Amniotic epithelial cell (primary cell): ENCODE results near the gene WIZ.

Experiments used
- DNase-seq: peaks from one replicate; pipeline ENCODE4 v3.0.0-alpha.2; 2010; ENCODE audit warnings: low read depth

The WIZ gene

DNA sequence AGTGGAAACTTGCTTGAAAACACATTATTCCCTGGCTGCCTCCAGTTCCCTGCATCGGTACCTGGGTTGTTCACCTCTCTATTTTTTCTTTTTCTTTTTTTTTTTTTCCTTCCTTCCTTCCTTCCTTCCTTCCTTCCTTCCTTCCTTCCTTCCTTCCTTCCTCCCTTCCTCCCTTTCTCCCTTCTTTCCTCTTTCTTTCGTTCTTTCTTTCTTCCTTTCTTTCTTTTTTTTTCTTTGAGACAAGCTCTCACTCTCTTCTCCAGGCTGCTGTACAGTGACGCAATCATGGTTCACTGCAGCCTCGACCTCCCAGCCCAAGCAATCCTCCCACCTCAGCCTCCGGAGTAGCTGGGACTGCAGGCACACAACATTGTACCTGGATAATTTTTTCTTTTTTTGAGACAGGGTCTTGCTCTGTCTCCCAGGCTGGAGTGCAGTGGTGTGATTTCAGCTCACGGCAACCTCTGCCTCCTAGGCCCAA, 18.0 kb upstream of the WIZ start:
- DNase-seq: no peak

DNA sequence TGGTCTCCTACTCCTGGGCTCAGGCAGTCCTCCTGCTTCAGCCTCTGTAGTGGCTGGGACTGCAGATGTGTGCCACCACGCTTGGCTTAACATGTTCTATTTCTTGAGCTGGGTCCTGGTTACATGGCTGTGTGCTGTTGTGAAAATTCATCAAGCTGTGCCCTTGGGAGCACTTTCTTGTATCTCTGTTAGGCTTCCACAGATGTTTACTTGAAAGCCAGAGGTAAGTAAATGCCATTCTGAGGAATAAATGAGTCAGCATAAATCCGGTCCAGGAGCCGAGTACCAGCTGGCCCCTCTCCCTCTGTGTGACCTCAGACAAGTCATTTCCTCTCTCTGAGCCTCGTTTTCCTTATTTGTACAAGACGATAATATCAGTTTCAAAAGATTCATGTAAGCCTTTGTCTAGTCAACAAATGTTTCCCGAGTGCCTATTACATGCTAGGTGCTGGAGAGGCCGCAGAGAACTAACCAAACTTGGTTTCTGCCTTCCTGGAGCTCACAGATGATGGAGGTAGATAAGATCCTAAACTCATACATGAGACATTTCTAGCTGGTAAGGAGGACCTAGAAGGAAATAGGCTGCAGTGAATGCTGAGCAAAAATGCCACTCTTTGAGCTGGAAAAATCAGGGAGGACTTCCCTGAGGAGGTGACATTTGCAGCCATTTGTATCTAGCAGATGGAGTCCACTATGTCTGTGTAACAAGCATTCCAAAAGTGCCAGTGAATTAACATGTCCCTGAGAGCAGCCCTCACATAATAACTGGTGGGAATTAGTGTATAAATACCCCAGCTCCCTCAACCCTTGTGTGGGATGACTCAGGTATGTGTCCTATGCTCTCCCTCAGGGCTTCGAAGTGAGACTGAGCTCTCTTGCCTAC, 17.3 kb upstream of the WIZ start:
- DNase-seq: peak; percentile 74

DNA sequence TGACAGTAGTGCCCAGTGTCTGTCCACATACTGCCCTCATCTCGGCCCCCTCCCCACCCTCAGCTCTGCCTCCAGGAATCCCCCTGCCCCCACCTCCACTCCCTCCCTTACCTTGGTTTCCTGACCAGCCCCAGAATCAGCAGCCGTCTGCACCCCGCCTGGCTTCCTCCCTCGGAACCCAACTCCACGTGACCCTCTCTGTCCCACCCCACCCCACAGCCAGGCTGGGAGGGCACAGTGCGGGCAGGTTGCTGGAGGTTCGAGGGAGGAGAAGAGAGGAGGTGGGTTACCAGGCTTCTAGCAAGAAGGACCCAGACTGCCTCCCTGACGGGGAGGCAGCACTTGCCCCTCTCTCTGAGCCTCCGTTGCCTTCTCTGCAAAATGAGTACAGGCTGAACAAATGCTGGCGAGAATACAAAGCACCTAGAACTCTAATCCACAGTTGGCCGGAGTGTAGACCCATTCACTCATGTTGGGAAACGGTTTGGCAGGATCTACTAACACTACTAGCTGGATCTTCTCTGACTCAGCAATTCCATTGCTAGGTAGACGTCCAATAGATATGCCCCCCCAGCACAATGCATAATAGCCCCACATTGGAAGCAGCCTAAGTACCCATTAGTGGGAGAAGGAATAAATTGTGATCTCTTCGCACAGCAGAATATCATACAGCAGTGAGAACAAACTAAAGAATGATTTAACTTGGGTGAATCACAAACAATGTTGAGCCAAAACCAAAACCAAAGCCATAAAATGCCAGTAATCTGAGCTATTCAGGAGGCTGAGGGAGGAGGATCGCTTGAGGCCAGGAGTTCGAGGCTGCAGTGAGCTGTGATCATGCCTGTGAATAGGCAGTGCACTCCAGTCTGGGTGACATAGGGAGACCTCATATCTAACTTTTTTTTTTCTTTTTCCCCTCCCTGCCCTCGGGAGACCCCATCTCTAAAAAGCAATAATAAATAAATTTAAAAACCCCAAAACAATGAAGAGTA, 14.9 kb upstream of the WIZ start, which contains the start of gene RASAL3:
Gene RASAL3 (minus strand): TSS at position 151 of the 992 bp plus-strand sequence. CDS start 186 bp downstream, outside the sequence.
- no peak for DNase-seq

DNA sequence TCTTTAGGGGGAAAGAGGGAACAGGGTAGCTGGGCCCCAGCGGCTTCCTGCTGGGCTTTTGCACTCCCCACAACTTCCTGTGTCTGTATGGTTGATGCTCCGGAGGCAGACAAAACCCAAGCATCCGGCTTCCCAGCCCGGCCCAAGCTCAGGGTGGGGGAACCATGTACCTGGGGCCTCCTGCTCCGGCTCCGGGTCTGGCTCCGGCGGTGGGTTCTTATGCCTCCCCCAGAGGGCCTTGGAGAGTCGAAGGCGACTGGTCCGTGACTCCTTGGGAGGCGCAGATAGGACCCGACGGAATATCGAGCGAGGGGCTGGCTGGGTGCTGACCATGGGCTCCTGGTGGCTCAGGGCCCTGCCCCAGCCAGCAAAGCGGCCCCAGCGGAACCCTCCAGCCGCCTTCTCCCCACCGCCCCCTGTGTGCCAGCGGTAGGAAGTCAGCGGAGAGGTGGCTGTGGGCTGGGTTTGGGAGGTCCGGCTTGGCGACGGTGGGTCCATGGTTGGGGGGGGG, 14.2 kb upstream of the WIZ start:
- DNase-seq: no peak

DNA sequence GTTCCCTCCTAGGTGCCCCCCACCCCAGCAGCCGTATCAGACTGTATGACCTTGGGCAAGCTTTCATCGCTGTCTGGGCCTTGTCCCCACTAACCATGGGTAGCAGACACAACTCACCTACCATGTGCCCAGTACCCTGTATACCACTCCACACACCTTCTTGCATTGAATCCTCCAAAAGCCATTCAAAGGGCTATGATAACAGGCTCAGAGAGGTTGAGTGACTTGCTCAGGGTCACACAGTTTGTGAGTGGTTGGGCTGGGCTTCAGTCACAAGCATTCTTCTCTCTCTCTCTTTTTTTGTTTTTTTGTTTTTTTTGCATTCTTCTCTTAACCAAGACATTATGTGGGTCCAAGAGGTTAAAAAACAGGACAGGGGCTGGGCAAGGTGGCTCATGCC, 11.9 kb upstream of the WIZ start:
- DNase-seq: no peak

DNA sequence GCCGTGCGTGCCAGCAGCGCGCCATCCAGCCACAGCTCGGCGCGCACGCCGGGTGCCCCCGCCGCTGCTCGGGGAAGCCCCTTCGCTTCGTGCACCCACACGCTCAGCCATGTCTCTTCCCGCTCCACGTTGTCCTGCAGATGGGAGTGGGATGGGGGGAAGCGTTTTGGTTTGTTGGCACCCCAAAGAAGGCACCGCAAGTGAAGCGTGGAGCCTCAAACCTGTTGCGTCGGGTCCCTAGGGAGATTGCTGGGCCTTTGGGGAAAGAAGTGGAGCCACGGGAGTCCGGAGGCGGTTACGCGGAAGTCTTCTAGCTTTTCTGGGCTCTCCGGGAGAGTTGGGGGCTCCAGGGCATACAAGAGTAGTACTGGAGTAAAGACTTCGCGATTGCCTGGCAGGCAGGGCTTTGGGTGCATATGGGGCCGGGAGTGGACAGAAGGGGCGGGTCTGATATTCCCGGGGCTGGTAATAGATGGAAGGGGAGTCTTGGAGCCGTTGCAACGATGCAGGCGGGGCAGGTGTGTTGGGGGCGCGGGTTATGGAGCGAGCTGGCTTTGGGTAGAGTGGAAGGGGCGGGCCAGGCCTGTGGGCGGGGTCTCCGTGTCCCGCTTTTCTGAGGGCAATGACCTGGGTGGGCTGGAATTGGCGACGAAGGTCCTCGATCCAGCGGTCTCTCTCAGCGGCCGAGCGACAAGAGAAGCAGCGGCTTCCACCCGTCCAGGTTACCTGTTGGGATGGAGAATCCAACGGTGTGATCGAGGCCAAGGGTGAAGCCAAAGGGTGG, 8.1 kb upstream of the WIZ start:
- DNase-seq: no peak

DNA sequence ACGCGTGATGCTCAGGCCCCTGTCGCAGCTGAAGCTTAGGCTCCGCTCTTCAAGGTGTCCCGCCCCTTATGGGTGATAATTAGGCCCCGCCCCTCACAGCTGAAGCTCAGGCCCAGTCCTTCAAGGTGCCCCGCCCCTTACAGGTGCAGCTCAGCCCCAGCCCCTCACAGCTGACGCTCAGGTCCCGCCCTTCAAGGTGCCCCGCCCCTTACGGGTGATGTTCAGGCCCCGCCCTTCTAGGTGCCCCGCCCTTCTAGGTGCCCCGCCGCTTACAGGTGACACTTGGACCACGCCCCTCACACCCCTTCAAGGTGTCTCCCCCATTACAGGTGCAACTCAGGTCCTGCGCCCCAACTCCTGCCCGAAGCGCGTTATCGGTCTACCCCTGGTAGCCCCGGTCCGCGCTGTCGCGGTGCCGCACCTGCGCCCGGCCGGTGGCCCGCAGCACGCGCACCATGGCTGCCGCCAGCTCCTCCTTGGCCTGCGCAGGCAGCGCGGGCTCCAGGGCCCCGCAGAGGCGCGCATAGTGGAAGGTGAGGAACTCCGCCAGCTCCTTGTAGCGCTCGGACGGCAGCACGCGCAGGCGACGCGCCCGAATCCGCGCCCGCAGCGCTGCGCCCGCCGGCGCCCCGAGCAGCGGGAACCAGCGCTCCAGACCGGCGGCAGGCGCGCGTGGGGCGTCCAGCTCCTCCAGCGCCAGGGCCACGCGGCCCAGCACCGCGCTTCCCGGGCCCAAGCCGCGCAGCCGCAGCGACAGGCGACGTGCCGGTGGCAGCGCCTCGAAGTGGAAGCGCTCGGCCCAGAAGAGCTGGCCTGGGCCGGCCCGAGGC, 7.3 kb upstream of the WIZ start:
- no peak for DNase-seq

DNA sequence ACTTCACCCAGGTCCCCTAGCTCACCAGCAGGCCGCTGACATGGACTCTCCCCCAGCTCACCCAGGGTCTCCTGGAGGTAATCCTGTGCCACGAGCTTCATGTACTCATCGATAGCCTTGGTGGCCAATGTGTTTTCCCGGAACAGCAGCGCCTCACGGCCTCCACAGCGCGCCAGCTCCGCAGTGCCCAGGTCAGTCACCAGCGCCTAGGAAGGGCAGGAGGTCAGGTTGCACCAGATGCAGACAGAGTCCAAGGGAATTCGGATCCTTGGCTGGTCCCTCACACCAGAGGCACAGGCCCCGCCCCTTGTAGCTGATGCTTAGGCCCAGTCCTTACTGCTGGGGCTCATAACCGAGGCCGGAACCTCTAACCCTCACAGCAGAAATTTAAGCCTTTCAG, 6.7 kb upstream of the WIZ start:
- no peak for DNase-seq

DNA sequence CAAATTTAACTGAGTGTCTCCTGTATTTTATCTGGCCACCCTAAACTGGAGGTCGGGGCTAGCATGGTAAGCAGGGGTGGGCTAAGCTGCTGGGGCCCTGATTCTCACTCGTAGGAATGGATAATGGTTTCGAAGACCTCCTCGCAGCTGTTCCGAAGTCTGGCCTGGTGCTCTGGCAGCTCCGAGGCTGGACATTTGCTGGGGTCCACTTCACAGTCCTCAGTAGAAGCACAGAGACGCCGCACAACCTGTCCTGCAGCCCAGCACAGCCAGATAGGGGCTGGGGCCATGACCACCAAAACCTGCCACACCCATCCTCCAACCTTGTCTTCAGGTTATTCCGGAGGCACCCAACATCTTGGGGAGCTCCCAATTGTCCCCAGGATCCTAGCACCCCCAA, 6.2 kb upstream of the WIZ start:
- DNase-seq: no peak

DNA sequence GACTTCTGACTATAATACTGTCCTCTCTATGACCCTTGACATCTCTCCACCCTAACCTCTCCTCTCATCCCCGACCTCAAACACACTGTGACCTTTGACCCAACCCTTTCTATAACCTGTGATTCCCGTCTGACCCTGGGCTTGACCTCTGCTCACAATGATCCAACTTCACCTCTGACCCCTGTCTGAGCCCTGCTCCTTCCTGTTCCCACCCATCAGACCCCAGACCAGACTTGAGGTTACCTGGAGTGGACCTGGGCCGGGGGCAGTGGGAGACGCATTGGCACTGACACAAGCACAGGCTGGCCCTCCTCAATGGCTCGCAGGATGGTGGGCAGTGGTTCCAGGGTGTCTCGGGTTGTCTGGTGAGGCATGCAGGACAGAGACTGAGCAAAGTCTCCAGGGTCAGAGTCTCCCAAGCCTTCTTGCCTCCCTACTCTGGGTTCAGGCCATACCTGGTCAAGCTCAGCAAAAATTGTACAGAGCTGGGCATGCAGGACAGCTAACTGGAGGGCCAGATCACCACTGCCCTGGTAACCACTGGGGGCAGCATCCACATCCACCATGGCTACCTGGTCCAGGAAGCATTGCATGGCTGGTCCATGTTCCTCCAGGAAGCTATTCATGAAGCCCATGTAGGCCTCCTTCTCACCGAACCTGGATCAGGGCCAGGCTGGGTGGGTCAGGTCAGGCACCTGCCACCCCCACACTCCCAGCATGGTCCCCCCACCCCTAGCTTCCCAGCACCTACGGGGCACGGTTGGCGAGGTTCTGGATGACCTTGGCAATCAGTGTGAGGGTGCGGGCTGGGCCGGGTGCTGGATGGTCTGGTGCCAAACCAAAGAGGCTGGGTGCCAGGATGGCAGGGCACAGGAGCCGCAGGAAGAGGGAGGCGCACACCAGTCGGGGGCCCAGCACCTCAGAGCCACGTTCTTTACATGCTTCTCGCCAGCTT, 4.4 kb upstream of the WIZ start:
- no peak for DNase-seq

DNA sequence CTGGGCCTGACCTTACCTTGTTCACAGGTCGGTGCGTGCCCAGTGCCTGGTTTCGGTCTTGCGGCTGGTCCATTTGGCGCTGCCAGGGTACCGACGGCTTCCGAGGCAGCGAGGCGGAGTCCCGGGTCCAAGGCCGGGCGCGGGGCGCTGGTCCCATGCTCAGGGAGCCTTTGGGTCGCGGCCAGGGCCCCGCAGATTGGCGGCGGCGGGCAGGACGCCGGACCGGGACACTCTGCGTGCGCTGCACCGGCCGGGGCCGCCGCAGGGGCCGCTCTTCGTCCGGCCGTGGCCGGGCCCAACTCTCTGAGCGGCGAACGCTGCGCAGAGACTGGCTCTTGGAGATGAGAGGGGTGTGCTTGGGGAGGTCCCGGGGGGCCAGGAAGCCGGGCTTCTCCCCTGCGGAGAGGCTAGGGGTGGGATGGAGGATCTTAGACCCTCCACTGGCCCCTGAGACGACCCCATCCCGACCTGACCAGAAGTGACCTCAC, 3.4 kb upstream of the WIZ start:
- DNase-seq: no peak

DNA sequence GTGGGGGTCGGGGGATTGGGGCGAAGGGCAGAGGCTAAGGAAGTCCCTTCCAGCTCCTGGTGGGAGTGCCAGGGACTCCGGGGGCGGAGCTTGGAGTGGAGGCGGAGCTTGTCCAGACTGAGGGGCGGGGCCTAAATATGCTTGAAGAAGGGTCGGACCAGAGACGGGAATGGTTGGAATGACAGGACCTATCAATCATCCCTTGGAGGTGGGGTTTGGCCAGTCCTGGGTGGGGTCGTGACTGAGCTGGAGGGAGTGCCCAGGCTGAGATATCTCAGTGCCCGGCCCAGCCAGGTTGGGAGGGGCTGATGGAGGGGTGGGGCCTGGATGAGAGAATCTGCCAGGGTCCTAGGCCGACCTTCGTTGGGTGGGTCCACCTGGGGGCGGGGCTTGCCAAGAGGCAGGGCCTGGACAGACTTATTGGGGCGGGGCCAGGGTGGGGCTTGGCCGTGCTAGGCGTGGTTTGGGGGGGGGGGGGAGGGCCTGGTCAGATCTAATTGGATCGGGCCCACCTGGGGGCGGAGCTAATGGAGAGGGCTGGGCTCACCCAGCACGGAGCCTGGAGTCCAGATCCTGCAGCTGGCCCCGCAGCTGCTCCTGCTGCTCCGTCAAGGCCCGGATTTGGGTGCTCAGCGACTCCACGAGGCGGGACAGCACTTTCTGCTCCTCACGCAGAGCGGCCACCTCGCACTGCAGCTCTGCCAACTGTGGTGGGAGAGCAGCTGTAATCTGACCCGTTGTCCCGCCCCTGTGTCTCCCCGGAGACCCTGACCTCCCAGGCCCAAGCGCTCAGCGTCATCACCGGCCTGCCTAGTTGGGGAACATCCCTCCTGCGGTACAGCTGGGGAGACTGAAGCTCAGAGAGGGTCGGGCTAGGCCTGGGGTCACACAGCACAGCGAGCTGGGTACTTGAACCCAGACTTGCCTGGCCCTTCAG, 2.6 kb upstream of the WIZ start:
- DNase-seq: peak; percentile 91

DNA sequence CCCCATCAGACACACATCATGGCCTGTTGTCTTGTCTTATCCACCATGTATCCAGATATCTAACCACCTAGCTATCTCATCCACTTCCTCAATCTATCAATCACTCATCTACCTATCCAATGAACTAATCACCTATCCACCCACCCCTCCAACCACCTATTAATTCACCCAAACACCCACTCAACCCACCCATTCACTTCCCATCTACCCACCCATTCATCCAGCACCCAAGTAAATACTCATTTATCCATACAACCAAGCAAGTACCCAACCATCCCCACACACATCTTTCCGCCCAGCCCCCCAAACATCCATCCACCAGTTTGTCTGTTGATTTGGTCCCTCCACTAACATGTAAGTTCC, 753 bp upstream of the WIZ start:
- no peak for DNase-seq

DNA sequence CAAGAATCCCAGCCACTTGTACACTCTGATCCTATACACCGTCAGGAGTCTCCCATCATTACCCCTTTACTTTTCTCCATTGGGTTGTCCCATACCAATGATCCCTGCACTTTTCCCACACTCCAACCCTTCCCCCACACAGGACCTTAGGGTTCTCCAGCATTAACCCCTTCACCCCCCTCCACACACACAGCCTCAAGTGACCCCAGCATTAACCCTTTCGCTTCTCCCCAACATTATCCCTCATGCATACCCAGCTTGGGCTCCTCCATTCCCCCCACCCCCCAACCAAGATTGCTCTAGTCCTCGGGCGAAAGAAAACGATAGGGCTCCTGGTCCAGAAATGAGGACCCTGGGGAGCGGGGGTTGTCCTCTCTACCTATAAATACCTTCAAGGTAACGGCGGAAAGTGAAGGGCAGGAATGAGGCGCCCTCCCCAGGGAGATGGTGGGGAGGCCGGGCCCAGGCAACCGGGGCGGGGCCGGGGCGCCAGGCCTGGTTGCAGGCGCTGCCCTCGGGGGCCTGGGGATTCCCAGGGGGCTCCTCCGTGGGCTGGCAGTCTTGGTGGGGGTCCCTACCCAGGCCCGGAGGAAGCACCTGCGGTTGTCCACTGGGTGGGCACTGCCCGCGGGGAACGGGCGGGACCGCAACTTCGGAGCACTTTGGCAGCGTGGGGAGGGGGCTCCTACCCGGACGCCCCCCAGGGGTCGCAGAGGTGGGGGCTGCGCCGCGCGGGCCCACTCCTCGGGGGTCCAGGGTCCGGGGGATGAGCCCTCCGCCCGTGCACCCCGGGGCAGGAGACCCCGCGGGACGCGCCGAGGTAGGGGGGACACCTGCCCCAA, 757 bp downstream of the WIZ start:
- DNase-seq: peak; percentile 23

DNA sequence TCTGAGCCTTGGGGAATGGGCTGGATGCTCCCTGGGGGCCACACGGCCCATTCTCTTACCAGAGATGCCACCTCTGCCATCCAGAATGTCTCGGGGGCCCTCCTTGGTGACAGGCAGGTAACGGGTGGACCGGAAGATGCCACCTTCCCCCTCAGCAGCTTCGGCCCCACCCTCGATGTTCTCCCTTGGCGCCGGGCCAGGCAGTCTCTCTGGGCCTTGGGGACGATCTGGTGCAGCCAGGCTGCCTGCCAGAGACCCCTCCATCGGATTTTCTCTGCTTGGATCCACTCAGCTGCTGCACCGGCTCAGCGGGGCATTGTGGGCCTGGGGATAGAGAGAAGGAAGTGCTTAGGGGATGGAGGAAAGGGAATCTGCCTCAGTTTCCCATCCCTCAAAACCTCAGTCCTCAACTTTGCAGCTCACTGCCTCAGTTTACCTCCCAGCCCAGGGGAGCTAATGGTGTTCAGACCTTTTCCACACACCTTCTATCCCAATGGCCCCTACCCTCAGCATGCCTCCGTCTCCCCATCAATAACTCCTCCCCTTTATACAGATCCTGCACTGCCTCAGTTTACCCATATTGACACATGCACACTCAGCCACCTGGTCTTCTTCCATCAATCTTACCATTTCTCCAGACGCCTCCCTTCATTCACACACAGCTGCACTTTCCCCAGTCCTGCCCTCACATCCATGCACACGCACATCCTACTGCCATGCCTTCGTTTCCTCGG, 1.5 kb downstream of the WIZ start:
- no peak for DNase-seq

DNA sequence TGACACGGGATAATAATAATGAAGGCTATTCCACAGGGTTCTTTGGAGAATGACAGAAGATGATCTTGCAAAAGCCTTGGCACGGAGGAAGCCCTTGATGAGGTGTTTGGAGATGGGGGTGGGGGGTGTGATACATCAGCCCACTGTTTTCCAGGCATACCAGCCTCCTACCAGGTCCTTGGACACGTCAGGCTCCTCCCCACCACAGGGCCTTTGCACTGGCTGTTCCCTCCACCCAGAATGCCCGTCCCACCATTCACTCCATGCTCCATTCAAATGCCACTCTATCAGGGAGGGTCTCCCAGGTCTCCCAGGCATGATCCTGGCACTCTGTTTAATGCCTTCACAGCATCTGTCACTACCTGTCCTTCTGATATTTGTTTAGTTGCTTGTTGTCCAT, 2.7 kb downstream of the WIZ start:
- DNase-seq: no peak
